Mucosa of stomach (tissue), 1 donor: ENCODE results near the gene IBTK.
"Not testable (repeated sequence)": the region's sequence is repeated elsewhere in the genome, so short reads cannot be mapped to it uniquely, and the experiment has no call there.

Experiments
- H3K27me3 ChIP-seq: one replicate; pipeline ENCODE4 v1.7.0; 2013; ENCODE audit warnings: mild to moderate bottlenecking, low read length; ENCODE audit not compliant: control insufficient read depth, insufficient read depth
- H3K36me3 ChIP-seq: one replicate; pipeline ENCODE4 v1.7.0; 2013; ENCODE audit warnings: low read length; ENCODE audit not compliant: control insufficient read depth, insufficient read depth
- H3K4me1 ChIP-seq: one replicate; pipeline ENCODE4 v1.7.0; 2013; ENCODE audit warnings: mild to moderate bottlenecking, low read length; ENCODE audit not compliant: control insufficient read depth, insufficient read depth
- H3K4me3 ChIP-seq: one replicate; pipeline ENCODE4 v1.7.0; 2013; ENCODE audit warnings: low read length
- H3K9ac ChIP-seq: one replicate; pipeline ENCODE4 v1.7.0; 2013; ENCODE audit warnings: mild to moderate bottlenecking, low read length, moderate library complexity
- H3K9me3 ChIP-seq: one replicate; pipeline ENCODE4 v1.7.0; 2013; ENCODE audit warnings: mild to moderate bottlenecking, low read length, moderate library complexity; ENCODE audit not compliant: control insufficient read depth
- donor health status: Pancreatic carcinoma.

The IBTK gene, protein sequence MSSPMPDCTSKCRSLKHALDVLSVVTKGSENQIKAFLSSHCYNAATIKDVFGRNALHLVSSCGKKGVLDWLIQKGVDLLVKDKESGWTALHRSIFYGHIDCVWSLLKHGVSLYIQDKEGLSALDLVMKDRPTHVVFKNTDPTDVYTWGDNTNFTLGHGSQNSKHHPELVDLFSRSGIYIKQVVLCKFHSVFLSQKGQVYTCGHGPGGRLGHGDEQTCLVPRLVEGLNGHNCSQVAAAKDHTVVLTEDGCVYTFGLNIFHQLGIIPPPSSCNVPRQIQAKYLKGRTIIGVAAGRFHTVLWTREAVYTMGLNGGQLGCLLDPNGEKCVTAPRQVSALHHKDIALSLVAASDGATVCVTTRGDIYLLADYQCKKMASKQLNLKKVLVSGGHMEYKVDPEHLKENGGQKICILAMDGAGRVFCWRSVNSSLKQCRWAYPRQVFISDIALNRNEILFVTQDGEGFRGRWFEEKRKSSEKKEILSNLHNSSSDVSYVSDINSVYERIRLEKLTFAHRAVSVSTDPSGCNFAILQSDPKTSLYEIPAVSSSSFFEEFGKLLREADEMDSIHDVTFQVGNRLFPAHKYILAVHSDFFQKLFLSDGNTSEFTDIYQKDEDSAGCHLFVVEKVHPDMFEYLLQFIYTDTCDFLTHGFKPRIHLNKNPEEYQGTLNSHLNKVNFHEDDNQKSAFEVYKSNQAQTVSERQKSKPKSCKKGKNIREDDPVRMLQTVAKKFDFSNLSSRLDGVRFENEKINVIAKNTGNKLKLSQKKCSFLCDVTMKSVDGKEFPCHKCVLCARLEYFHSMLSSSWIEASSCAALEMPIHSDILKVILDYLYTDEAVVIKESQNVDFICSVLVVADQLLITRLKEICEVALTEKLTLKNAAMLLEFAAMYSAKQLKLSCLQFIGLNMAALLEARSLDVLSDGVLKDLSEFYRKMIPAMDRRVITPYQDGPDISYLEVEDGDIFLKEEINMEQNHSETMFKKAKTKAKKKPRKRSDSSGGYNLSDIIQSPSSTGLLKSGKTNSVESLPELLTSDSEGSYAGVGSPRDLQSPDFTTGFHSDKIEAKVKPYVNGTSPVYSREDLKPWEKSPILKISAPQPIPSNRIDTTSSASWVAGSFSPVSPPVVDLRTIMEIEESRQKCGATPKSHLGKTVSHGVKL (N-terminal part only)

DNA sequence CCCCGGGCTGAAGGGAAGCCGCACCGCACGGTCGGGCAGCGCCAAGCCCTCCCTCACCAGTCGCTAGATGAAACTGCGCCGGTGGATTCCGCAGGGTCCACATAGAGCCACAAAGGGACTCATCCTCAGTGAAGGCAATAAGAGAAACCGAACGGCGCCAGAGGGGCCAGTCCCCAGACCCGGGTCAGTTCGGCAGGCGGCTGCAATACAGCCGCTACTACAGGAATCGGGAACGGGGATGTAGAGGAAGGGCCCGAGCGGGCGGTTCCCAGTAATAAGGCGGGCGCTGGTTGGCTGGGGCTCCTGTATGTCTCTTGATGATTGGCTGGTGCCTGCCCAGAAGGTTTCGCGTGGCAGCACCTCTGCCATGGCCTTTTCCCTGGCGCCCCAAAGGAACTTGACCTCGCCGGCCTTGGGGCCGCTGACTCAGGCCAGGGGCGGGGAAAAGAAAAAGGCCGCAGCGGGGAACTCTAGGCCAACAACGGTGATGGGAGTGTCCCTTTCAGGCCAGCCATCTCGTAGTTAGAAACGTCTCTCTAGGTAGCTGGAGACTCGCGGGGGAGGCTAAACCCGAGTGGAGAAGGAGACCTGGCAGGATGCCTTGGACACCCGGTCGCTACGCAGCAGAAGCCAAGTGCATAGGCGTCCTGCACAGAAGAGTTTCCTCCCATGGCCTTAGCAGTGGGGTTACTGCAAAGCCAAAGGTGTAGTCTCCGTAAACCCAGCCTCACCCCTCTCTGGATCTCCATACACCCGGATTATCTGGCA lies at the start of gene IBTK:
Gene IBTK (minus strand): TSS at position 240 of the 768 bp plus-strand sequence. CDS start 7,258 bp downstream, outside the sequence.
- peaks cover 40% of the 10 kb centered on the region for H3K4me1 ChIP-seq
- peaks cover 4% of the 10 kb centered on the region for H3K36me3 ChIP-seq
- no peaks in the 10 kb centered on the region for H3K27me3 ChIP-seq
- peak within 1 kb of the TSS; percentile 52 for H3K4me3 ChIP-seq
- no peaks in the 10 kb centered on the region for H3K9me3 ChIP-seq
- H3K9ac ChIP-seq, result peak within 1 kb of the TSS; percentile 98

DNA sequence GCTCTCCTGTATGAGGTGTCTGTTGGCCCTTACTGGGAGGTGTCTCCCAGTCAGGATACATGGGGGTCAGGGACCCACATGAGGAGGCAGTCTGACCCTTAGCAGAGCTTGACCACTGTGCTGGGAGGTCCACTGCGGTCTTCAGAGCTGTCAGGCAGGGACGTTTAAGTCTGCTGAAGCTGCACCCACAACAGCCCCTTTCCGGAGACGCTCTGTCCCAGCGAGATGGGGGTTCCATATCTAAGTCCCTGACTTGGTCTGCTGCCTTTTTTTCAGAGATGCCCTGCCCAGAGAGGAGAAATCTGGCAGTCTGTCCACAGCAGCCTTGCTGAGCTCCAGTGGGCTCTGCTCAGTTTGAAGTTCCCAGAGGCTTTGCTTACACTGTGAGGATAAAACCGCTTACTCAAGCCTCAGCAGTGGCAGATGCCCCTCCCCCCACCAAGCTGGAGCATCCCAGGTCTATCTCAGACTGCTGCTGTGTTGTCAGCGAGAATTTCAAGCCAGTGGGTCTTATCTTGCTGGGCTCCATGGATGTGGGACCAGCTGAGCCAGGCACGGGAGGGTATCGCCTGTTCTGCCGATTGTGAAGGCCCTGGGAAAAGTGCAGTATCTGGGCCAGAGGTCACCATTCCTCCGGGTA lies 36.3 kb upstream of the IBTK start:
- Histone ChIP-seq H3K4me3 (no peak overlapping the region), H3K9me3 (no peaks in the 10 kb centered on the region), H3K36me3 (no peaks in the 10 kb centered on the region), H3K9ac (no peak overlapping the region), H3K27me3 (no peaks in the 10 kb centered on the region), H3K4me1 (no peaks in the 10 kb centered on the region)

DNA sequence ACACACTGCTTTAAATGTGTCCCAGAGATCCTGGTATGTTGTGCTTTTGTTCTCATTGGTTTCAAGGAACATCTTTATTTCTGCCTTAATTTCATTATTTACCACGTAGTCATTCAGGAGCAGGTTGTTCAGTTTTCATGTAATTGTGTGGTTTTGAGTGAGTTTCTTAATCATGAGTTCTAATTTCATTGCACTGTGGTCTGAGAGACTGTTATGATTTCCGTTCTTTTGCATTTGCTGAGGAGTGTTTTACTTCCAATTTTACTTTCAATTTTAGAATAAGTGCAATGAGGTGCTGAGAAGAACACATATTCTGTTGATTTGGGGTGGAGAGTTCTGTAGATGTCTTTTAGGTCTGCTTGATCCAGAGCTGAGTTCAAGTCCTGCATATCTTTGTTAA lies 34.0 kb upstream of the IBTK start:
- H3K27me3 ChIP-seq, H3K9me3 ChIP-seq, H3K36me3 ChIP-seq, H3K4me3 ChIP-seq, H3K4me1 ChIP-seq, H3K9ac ChIP-seq: not testable (repeated sequence)

DNA sequence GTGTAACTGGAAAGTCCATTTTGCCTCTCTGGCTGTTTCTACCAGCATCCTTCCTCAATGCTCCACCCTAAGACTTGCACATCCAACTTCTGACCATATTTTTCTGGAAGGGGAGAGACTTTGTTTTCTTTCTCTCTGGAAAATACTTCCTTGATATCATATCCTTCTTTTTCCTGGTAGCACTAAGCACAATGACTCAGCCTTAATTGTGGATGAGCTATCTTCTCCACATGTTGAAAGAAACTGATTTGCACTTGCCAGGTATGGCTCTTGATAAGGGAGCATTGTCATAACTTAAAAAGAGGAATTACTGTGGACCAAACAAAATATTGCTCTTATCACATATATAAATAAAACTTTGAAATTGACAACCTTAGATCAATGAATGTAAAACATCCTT lies 30.1 kb upstream of the IBTK start:
- no peaks in the 10 kb centered on the region for H3K27me3 ChIP-seq
- no peaks in the 10 kb centered on the region for H3K36me3 ChIP-seq
- no peaks in the 10 kb centered on the region for H3K9me3 ChIP-seq
- H3K9ac ChIP-seq, result no peak overlapping the region
- no peaks in the 10 kb centered on the region for H3K4me1 ChIP-seq
- no peak overlapping the region for H3K4me3 ChIP-seq

DNA sequence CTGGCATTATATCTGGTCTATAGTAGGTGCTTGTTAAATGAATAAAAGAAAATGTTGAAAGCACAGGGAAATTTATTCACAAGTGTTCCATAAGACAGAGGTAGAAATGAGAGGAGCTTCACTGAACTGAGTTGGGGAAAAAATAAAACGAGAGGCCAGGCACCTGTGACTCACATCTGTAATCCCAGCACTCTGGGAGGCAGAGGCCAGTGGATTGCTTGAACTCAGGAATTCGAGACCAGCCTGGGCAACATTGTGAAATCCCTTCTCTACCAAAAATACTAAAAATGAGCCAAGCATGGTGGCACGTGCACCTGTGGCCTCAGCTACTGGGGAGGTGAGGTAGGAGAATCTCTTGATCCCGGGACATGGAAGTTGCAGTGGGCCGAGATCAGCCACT lies 28.1 kb upstream of the IBTK start:
- Histone ChIP-seq H3K4me1 (no peaks in the 10 kb centered on the region), H3K27me3 (no peaks in the 10 kb centered on the region), H3K9ac (no peak overlapping the region), H3K9me3 (no peaks in the 10 kb centered on the region), H3K4me3 (no peak overlapping the region), H3K36me3 (no peaks in the 10 kb centered on the region)

DNA sequence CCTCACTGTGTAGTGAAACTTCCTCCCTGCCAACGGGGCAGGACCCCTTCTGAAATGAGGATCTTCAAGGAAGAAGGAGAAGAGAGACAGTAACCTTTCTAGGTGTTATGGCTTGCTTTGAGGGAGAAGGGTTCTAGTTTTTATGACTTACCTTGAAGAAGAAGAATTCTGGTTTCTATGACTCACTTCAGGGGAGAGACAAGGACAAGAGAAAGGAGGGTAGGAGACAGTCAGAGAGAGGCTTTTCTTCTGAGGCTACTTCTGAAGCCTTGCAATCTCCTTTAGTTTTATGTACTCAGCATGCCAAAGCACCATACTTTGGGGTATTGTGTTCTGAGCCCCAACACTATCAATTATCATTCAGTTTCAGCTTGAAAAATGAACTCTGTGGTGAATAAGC lies 25.8 kb upstream of the IBTK start:
- no peaks in the 10 kb centered on the region for H3K27me3 ChIP-seq
- H3K36me3 ChIP-seq, result no peaks in the 10 kb centered on the region
- H3K9me3 ChIP-seq, result no peaks in the 10 kb centered on the region
- no peak overlapping the region for H3K9ac ChIP-seq
- H3K4me1 ChIP-seq, result no peaks in the 10 kb centered on the region
- no peak overlapping the region for H3K4me3 ChIP-seq

DNA sequence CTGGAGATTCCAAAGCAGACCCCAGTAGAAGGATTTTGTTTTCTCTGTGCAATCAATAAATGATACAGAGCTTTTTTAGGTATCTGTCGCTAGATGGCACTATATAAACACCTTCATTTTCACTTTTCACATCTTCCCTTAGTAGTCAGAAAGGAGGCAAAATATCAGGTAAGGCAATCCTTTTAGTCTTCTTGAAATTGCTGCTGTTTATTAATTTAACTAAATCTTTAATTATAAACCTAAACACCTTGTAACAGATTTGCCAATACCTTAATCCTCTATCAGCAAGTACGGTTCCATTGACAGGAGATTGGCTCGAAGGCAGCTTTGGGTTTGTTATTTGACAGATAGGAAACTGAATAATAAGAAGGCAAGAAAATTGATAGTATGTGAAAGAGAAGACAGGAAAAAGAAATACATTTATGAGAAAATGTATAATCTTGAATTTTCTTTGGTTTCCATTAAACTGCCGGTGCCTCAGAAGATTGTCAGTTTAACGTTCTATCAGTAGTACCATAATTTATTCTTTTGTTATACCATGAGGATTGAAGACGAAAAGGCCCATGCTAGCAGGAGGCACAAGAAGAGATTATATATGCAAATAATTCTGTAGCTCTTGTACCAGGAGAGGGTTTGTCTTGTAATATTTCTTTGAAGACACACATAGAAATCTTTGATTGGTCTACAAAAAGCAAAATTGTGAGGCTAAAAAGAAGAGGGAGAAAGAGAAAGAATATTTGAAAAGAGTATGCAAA lies 23.5 kb upstream of the IBTK start:
- Histone ChIP-seq H3K27me3 (no peaks in the 10 kb centered on the region), H3K36me3 (no peaks in the 10 kb centered on the region), H3K4me1 (no peaks in the 10 kb centered on the region), H3K4me3 (no peak overlapping the region), H3K9me3 (no peaks in the 10 kb centered on the region), H3K9ac (no peak overlapping the region)

DNA sequence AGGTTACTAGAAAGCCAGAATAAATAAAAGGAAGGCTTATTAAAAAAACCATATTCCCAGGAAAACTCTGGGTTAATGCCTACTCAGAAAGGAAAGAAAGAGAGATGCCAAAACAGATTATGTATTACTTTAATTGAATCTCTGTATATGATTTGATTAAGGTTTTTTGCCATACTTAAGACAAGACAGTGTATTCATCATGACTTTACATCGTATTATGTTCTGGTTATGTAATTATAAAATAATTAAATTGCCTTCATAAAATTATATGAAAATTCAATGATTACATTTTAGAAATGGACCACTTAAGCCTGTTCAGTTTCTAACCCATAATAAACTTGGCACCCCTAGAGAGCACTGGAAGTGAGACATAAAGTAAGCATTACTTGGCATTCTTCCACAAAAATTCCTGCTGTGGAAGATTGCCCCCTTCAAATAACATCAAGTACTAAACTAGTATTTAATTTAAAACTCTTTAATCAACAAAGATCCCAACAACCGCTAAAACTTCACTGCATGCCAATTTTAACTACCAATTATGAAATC lies 20.8 kb upstream of the IBTK start:
- Histone ChIP-seq H3K36me3 (no peaks in the 10 kb centered on the region), H3K4me3 (no peak overlapping the region), H3K27me3 (no peaks in the 10 kb centered on the region), H3K9me3 (no peaks in the 10 kb centered on the region), H3K9ac (no peak overlapping the region), H3K4me1 (no peaks in the 10 kb centered on the region)

DNA sequence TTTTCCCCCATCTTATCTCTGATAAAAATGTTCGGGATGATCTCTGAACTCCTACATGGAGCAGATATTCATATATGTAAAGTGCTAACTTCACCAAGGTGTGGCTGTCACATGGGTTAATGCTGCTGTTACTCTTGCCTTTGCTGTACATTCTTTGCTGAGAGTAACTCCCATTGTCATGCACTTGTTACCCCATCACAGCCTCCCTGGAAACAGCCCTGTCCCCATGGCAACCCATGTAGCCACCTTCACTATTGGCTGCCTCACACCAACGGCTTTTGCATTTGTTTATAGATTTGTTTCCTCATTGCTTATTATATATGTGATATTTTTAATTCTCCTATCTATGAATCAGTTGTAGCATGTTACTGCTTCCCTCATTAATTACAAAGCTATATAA lies 17.3 kb upstream of the IBTK start:
- H3K4me3 ChIP-seq, result no peak overlapping the region
- H3K36me3 ChIP-seq, result no peaks in the 10 kb centered on the region
- H3K9ac ChIP-seq, result no peak overlapping the region
- no peaks in the 10 kb centered on the region for H3K9me3 ChIP-seq
- H3K4me1 ChIP-seq, result peaks cover 3% of the 10 kb centered on the region
- H3K27me3 ChIP-seq, result no peaks in the 10 kb centered on the region

DNA sequence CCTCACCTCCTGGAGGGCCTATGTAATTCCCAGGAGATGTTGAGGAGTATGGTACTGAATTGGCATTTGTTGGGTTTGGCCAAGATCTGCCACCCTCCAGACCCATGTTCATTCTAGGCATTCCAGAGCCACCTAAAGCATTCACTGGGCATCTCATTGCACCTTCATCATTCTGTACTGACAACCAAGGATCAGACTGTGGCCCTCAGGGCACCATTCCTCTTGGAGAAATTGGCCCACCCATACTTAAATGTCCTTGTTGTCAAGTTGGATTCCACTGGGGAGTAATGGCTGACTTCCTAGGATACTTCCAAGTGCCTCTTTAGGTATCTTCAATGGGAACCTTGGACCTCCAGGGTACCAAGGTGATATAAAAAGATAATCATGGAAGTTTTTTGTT lies 16.8 kb upstream of the IBTK start:
- H3K4me3 ChIP-seq, result no peak overlapping the region
- no peaks in the 10 kb centered on the region for H3K36me3 ChIP-seq
- peaks cover 3% of the 10 kb centered on the region for H3K4me1 ChIP-seq
- no peaks in the 10 kb centered on the region for H3K9me3 ChIP-seq
- no peaks in the 10 kb centered on the region for H3K27me3 ChIP-seq
- H3K9ac ChIP-seq, result no peak overlapping the region
